ENCODE measurements around the gene PABPC4L.
A peak's percentile ranks its signal among the peaks of the same experiment; 100 is the strongest.
"Not testable (repeated sequence)": the region's sequence is repeated elsewhere in the genome, so short reads cannot be mapped to it uniquely, and the experiment has no call there.

PABPC4L gene

GRCh38 chr4:134201216-134202161, at the start of gene PABPC4L:
Gene PABPC4L (minus strand): TSS chr4:134201789. CDS start chr4:134201019, 770 bp downstream.
- DNase-seq (ENCODE audit: low read depth) = peak; percentile 53

GRCh38 chr4:134251322-134251721, 49.7 kb upstream of the PABPC4L start:
- DNase-seq (ENCODE audit: low read depth) = no peak

- DNase-seq (ENCODE audit: low read depth) = no peak
Measured at GRCh38 chr4:134243742-134244713, 42.4 kb upstream of the PABPC4L start.

- no peak for DNase-seq (ENCODE audit: low read depth)
Measured at GRCh38 chr4:134219043-134219442, 17.5 kb upstream of the PABPC4L start.

- DNase-seq (ENCODE audit: low read depth) = peak; percentile 63
Measured at GRCh38 chr4:134216411-134216810, 14.8 kb upstream of the PABPC4L start.

GRCh38 chr4:134215620-134216344, 14.2 kb upstream of the PABPC4L start:
- peak; percentile 33 for DNase-seq (ENCODE audit: low read depth)

GRCh38 chr4:134207955-134208354, 6.4 kb upstream of the PABPC4L start:
- DNase-seq (ENCODE audit: low read depth) = not testable (repeated sequence)

GRCh38 chr4:134202166-134202956, 772 bp upstream of the PABPC4L start:
- peak; percentile 45 for DNase-seq (ENCODE audit: low read depth)

- DNase-seq (ENCODE audit: low read depth) = peak; percentile 13
Measured at GRCh38 chr4:134200811-134201215, 776 bp downstream of the PABPC4L start.

- no peak for DNase-seq (ENCODE audit: low read depth)
Measured at GRCh38 chr4:134189949-134190348, 11.6 kb downstream of the PABPC4L start.

- no peak for DNase-seq (ENCODE audit: low read depth)
Measured at GRCh38 chr4:134189480-134189879, 12.1 kb downstream of the PABPC4L start.

GRCh38 chr4:134178706-134179105, 22.9 kb downstream of the PABPC4L start:
- DNase-seq (ENCODE audit: low read depth) = peak; percentile 3

- DNase-seq (ENCODE audit: low read depth) = peak; percentile 13
Measured at GRCh38 chr4:134174271-134174670, 27.3 kb downstream of the PABPC4L start.

- DNase-seq (ENCODE audit: low read depth) = no peak
Measured at GRCh38 chr4:134160211-134160610, 41.4 kb downstream of the PABPC4L start.

GRCh38 chr4:134154097-134154496, 47.5 kb downstream of the PABPC4L start:
- no peak for DNase-seq (ENCODE audit: low read depth)

- no peak for DNase-seq (ENCODE audit: low read depth)
Measured at GRCh38 chr4:134147941-134148340, 53.6 kb downstream of the PABPC4L start.
